ENCODE data around the gene SYNE2.
"Not testable (repeated sequence)": the region's sequence is repeated elsewhere in the genome, so short reads cannot be mapped to it uniquely, and the experiment has no call there.

The SYNE2 gene

GRCh38 chr14:63869940-63870752 is 17.3 kb downstream of the SYNE2 start:
- DNase-seq (ENCODE audit: low spot score): not testable (repeated sequence)

GRCh38 chr14:63870753-63871037 is 17.9 kb downstream of the SYNE2 start:
- not testable (repeated sequence) for DNase-seq (ENCODE audit: low spot score)

- no peak for DNase-seq (ENCODE audit: low spot score)
Measured at GRCh38 chr14:63874223-63874622, 21.4 kb downstream of the SYNE2 start.

GRCh38 chr14:63875311-63875710 is 22.5 kb downstream of the SYNE2 start:
- DNase-seq (ENCODE audit: low spot score): peak; percentile 47

GRCh38 chr14:63877550-63877939 is 24.7 kb downstream of the SYNE2 start:
- no peak for DNase-seq (ENCODE audit: low spot score)

- no peak for DNase-seq (ENCODE audit: low spot score)
Measured at GRCh38 chr14:63878052-63878451, 25.2 kb downstream of the SYNE2 start.

GRCh38 chr14:63878792-63879191 is 26.0 kb downstream of the SYNE2 start:
- no peak for DNase-seq (ENCODE audit: low spot score)

GRCh38 chr14:63881926-63882325 is 29.1 kb downstream of the SYNE2 start:
- no peak for DNase-seq (ENCODE audit: low spot score)

GRCh38 chr14:63887899-63888298 is 35.1 kb downstream of the SYNE2 start:
- no peak for DNase-seq (ENCODE audit: low spot score)

GRCh38 chr14:63890553-63890952 is 37.7 kb downstream of the SYNE2 start:
- DNase-seq (ENCODE audit: low spot score): no peak

- DNase-seq (ENCODE audit: low spot score): no peak
Measured at GRCh38 chr14:63891148-63891975, 38.6 kb downstream of the SYNE2 start.

GRCh38 chr14:63892265-63892664 is 39.5 kb downstream of the SYNE2 start:
- no peak for DNase-seq (ENCODE audit: low spot score)

GRCh38 chr14:63893701-63894458 is 41.1 kb downstream of the SYNE2 start:
- no peak for DNase-seq (ENCODE audit: low spot score)

- no peak for DNase-seq (ENCODE audit: low spot score)
Measured at GRCh38 chr14:63895510-63895909, 42.7 kb downstream of the SYNE2 start.

GRCh38 chr14:63896278-63896720 is 43.5 kb downstream of the SYNE2 start:
- DNase-seq (ENCODE audit: low spot score): peak; percentile 80

- no peak for DNase-seq (ENCODE audit: low spot score)
Measured at GRCh38 chr14:63897721-63898163, 44.9 kb downstream of the SYNE2 start.

- DNase-seq (ENCODE audit: low spot score): no peak
Measured at GRCh38 chr14:63899953-63900352, 47.1 kb downstream of the SYNE2 start.

- no peak for DNase-seq (ENCODE audit: low spot score)
Measured at GRCh38 chr14:63901434-63902085, 48.8 kb downstream of the SYNE2 start.

- no peak for DNase-seq (ENCODE audit: low spot score)
Measured at GRCh38 chr14:63902375-63902976, 49.7 kb downstream of the SYNE2 start.

- no peak for DNase-seq (ENCODE audit: low spot score)
Measured at GRCh38 chr14:63904724-63905123, 51.9 kb downstream of the SYNE2 start.

- DNase-seq (ENCODE audit: low spot score): no peak
Measured at GRCh38 chr14:63905370-63905769, 52.6 kb downstream of the SYNE2 start.

Measured in kidney capillary endothelial cell (primary cell).